Liver (tissue), 9 donors: ENCODE measurements around the gene ZCCHC17. TPM values are rescaled to one million over a fixed set of nuclear protein-coding genes. Genes with fewer than 3 reads are reported as not detected.

Experiments
- DNase-seq: peaks from one replicate; pipeline ENCODE4 v3.0.0-alpha.2; 2017; ENCODE audit warnings: low spot score
- H3K27ac ChIP-seq, 2 donors: one replicate each; pipeline ENCODE4 v1.7.0; 2013; ENCODE audit warnings: inconsistent platforms in 2 of 2, low read length in 2 of 2, control low read depth in 1 of 2, low read depth in 1 of 2, mild to moderate bottlenecking in 1 of 2
- H3K27me3 ChIP-seq, 4 donors: one replicate each; pipeline versions ENCODE4 v1.6.1 to v1.7.0; 2013; ENCODE audit warnings: low read length in 3 of 4, inconsistent platforms in 1 of 4, mild to moderate bottlenecking in 1 of 4, moderate library complexity in 1 of 4; ENCODE audit not compliant: control insufficient read depth in 4 of 4, insufficient read depth in 4 of 4
- H3K36me3 ChIP-seq, 4 donors: one replicate each; pipeline versions ENCODE4 v1.6.1 to v1.7.0; 2013; ENCODE audit warnings: low read length in 3 of 4, mild to moderate bottlenecking in 3 of 4, low read depth in 1 of 4, moderate library complexity in 1 of 4; ENCODE audit not compliant: control insufficient read depth in 4 of 4, insufficient read depth in 3 of 4
- H3K4me1 ChIP-seq, 4 donors: one replicate each; pipeline versions ENCODE4 v1.6.1 to v1.7.0; 2013; ENCODE audit warnings: low read length in 3 of 4, mild to moderate bottlenecking in 3 of 4, moderate library complexity in 1 of 4; ENCODE audit not compliant: control insufficient read depth in 4 of 4, insufficient read depth in 4 of 4
- H3K4me3 ChIP-seq, 3 donors: one replicate each; pipeline versions ENCODE4 v1.6.1 to v1.7.0; 2013; ENCODE audit warnings: low read length in 3 of 3, control low read depth in 1 of 3, low read depth in 1 of 3, mild to moderate bottlenecking in 1 of 3
- H3K9ac ChIP-seq, 2 donors: one replicate each; pipeline ENCODE4 v1.7.0; 2013; ENCODE audit warnings: low read length in 2 of 2, mild to moderate bottlenecking in 2 of 2, moderate library complexity in 2 of 2, control low read depth in 1 of 2, low read depth in 1 of 2
- H3K9me3 ChIP-seq, 4 donors: one replicate each; pipeline versions ENCODE4 v1.6.1 to v1.7.0; 2013; ENCODE audit warnings: low read length in 3 of 4; ENCODE audit not compliant: control insufficient read depth in 4 of 4
- CTCF ChIP-seq: fragments of 150-350 bp; IDR thresholded peaks from 2 replicates; pipeline ENCODE4 v1.5.1; 2017; ENCODE audit warnings: improper control_type of control experiment, low read depth, low read length; ENCODE audit not compliant: missing input control
- EGR1 ChIP-seq, 2 donors: IDR thresholded peaks; 2 replicates each; pipeline ENCODE4 v1.6.1; 2016 to 2018; ENCODE audit warnings: antibody characterized with exemption in 2 of 2, low read depth in 2 of 2
- FOXA1 ChIP-seq: IDR thresholded peaks from 2 replicates; pipeline ENCODE4 v1.6.1; 2016; ENCODE audit warnings: antibody characterized with exemption
- HNF4A ChIP-seq, 2 donors: conservative IDR thresholded peaks; 2 replicates each; pipeline ENCODE4 v1.6.1; 2016; ENCODE audit warnings: antibody characterized with exemption in 2 of 2, mild to moderate bottlenecking in 2 of 2
- HNF4G ChIP-seq: IDR thresholded peaks from 2 replicates; pipeline ENCODE4 v1.6.1; 2016; ENCODE audit warnings: antibody characterized with exemption
- JUND ChIP-seq, 2 donors: IDR thresholded peaks; 2 replicates each; pipeline ENCODE4 v1.6.1; 2016; ENCODE audit warnings: antibody characterized with exemption in 2 of 2
- MAX ChIP-seq: IDR thresholded peaks from 2 replicates; pipeline ENCODE4 v1.6.1; 2016; ENCODE audit warnings: antibody characterized with exemption
- NR2F2 ChIP-seq: IDR thresholded peaks from 2 replicates; pipeline ENCODE4 v1.6.1; 2016; ENCODE audit warnings: antibody characterized with exemption
- REST ChIP-seq: IDR thresholded peaks from 2 replicates; pipeline ENCODE4 v1.6.1; 2016; ENCODE audit warnings: antibody characterized with exemption, mild to moderate bottlenecking
- RXRA ChIP-seq, 2 donors: IDR thresholded peaks; 2 replicates each; pipeline ENCODE4 v1.6.1; 2017 to 2018; ENCODE audit warnings: antibody characterized with exemption in 2 of 2, mild to moderate bottlenecking in 1 of 2
- SP1 ChIP-seq: IDR thresholded peaks from 2 replicates; pipeline ENCODE4 v1.6.1; 2018; ENCODE audit warnings: antibody characterized with exemption, mild to moderate bottlenecking
- TAF1 ChIP-seq: conservative IDR thresholded peaks from 2 replicates; pipeline ENCODE4 v1.6.1; 2016; ENCODE audit warnings: antibody characterized with exemption, mild to moderate bottlenecking
- YY1 ChIP-seq: IDR thresholded peaks from 2 replicates; pipeline ENCODE4 v1.6.1; 2016; ENCODE audit warnings: antibody characterized with exemption, mild to moderate bottlenecking
- WGBS: extraction: QIAGEN DNeasy Blood & Tissue Kit; methylation state at CpG from one replicate; pipeline ENCODE4 v1.1.7; 2013; 5-methylcytosine and 5-hydroxymethylcytosine counted together
- polyA plus RNA-seq, 2 donors: library from polyadenylated mRNA; stranded (reverse) in 1 of 2; unstranded in 1 of 2; fragments of 200-250 nt in 1 of 2; fragments of >200 nt in 1 of 2; fragmentation: Nextera tagmentation in 1 of 2; extraction: Ambion mirVana in 1 of 2; gene quantifications; one replicate each; pipeline versions ENCODE4 v1.2.1 to v1.2.3, GENCODE V29; 2013 to 2015
- total RNA-seq, 2 donors: library from RNA; depleted of rRNA; stranded (reverse); fragments of >200 nt; gene quantifications; one replicate each; pipeline ENCODE4 v1.2.3, GENCODE V29; 2014
- donor health status: healthy.
- donor health status: healthy.
- donor health status: healthy.
- donor health status: healthy.
- donor health status: healthy.

The ZCCHC17 gene
- total and polyA plus RNA-seq, 4 donors, result 7.4 to 15.1 (median 9.2) TPM

GRCh38 chr1:31264790-31265386 is 31.9 kb upstream of the ZCCHC17 start:
- H3K27ac ChIP-seq, result no peak overlapping the region
- TF ChIP-seq SP1 (no peak), HNF4A (conservative IDR thresholded peaks at IDR 0.05) (no peak)
- H3K36me3 ChIP-seq, result peaks cover 12 to 51% (median 41%) of the 10 kb centered on the region in 4 donors
- no peaks in the 10 kb centered on the region for H3K27me3 ChIP-seq
- no peak overlapping the region for H3K4me3 ChIP-seq
- 56% methylated on average over 1 of the region's 1 CpG for WGBS
- peaks cover 0 to 3% (median 1%) of the 10 kb centered on the region in 4 donors for H3K4me1 ChIP-seq
- DNase-seq, result no peak
- no peak overlapping the region for H3K9ac ChIP-seq
- no peaks in the 10 kb centered on the region for H3K9me3 ChIP-seq

GRCh38 chr1:31266547-31266946 is 30.3 kb upstream of the ZCCHC17 start:
- peaks cover 0 to 3% (median 1%) of the 10 kb centered on the region in 4 donors for H3K4me1 ChIP-seq
- TF ChIP-seq YY1, result no peak
- TF ChIP-seq FOXA1, result no peak
- TF ChIP-seq REST, result no peak
- TF ChIP-seq RXRA (IDR thresholded peaks at IDR 0.05), result no peak
- no peak for TF ChIP-seq TAF1
- TF ChIP-seq MAX, result no peak
- TF ChIP-seq NR2F2, result no peak
- no peak for TF ChIP-seq JUND (IDR thresholded peaks at IDR 0.05)
- no peak for TF ChIP-seq SP1
- TF ChIP-seq HNF4G, result no peak
- no peak for TF ChIP-seq CTCF
- TF ChIP-seq EGR1 (IDR thresholded peaks at IDR 0.05; ENCODE audit: low read depth in 2 of 2), result no peak
- no peak for TF ChIP-seq HNF4A (conservative IDR thresholded peaks at IDR 0.05)
- no peak overlapping the region for H3K27ac ChIP-seq
- no peak for DNase-seq
- H3K9me3 ChIP-seq, result no peaks in the 10 kb centered on the region
- no peak overlapping the region for H3K4me3 ChIP-seq
- no peak overlapping the region for H3K9ac ChIP-seq
- 96% methylated on average over 2 of the region's 2 CpGs for WGBS
- H3K27me3 ChIP-seq, result no peaks in the 10 kb centered on the region
- peaks cover 10 to 50% (median 39%) of the 10 kb centered on the region in 4 donors for H3K36me3 ChIP-seq

GRCh38 chr1:31272369-31272768 is 24.5 kb upstream of the ZCCHC17 start:
- WGBS, result 87% methylated on average over 3 of the region's 3 CpGs
- Histone ChIP-seq H3K9me3 (no peaks in the 10 kb centered on the region), H3K4me1 (no peaks in the 10 kb centered on the region), H3K9ac (no peak overlapping the region), H3K4me3 (no peak overlapping the region), H3K27ac (no peak overlapping the region), H3K36me3 (peaks cover 5 to 48% (median 36%) of the 10 kb centered on the region in 4 donors), H3K27me3 (no peaks in the 10 kb centered on the region)
- no peak for DNase-seq
- TF ChIP-seq CTCF, result no peak
- TF ChIP-seq HNF4A (conservative IDR thresholded peaks at IDR 0.05), result no peak
- no peak for TF ChIP-seq RXRA (IDR thresholded peaks at IDR 0.05)
- TF ChIP-seq NR2F2, result peak; percentile 73
- TF ChIP-seq MAX, result no peak
